WI38 (cell line): ENCODE results near the gene PPARD.

Experiments
- H3K4me3 ChIP-seq: 2 replicates; pipeline ENCODE4 v1.5.1; 2011; ENCODE audit warnings: low read depth, mild to moderate bottlenecking, control low read depth, low read length
- TF ChIP-seq, protein P1 (sequence below): IDR thresholded peaks from 2 replicates; pipeline ENCODE4 v1.5.1; 2012; ENCODE audit warnings: low read depth, mild to moderate bottlenecking, control low read depth, low read length

Gene PPARD

DNA sequence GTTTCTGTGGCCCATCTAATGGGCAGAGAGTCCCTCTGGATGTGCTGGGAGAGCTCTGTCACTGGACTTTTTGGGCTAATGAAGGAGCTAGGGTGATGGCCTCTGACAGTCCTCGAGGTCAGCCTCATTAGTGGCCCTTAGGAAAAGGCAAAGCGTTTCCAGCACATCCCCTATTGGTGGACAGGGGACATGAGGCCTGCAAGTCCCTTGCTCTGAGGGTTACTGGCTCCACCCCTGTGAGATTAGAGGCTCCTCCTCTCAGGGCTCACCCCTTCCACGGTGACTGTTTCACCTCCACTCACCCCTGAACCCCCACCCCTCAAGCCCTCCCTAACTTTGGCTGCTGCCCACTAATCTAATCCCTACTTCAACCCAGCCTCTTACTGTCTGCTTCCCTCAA lies 97.0 kb downstream of the PPARD start:
- no peak overlapping the region for H3K4me3 ChIP-seq
- TF ChIP-seq, protein P1, sequence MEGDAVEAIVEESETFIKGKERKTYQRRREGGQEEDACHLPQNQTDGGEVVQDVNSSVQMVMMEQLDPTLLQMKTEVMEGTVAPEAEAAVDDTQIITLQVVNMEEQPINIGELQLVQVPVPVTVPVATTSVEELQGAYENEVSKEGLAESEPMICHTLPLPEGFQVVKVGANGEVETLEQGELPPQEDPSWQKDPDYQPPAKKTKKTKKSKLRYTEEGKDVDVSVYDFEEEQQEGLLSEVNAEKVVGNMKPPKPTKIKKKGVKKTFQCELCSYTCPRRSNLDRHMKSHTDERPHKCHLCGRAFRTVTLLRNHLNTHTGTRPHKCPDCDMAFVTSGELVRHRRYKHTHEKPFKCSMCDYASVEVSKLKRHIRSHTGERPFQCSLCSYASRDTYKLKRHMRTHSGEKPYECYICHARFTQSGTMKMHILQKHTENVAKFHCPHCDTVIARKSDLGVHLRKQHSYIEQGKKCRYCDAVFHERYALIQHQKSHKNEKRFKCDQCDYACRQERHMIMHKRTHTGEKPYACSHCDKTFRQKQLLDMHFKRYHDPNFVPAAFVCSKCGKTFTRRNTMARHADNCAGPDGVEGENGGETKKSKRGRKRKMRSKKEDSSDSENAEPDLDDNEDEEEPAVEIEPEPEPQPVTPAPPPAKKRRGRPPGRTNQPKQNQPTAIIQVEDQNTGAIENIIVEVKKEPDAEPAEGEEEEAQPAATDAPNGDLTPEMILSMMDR: no peak

DNA sequence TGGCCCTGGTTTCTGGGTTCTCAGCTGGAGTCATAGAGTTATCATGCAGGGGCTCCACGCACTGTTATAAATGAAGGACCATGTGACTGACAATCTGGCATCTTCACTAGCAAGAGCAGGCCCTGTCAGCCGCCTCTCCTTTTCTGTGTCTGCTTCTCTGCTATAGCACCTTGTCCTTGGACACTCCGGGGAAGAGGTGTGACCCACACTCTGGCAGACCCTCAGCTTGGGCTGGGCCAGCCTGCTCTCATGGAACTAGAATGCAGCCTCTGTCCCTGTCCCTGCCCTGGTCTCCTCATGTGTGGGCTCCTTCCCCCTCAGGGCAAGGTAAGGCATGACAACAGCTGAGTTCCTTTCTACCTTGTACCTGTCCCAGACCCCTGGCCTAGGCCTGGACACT lies 98.8 kb downstream of the PPARD start:
- TF ChIP-seq, protein P1: no peak
- no peak overlapping the region for H3K4me3 ChIP-seq

DNA sequence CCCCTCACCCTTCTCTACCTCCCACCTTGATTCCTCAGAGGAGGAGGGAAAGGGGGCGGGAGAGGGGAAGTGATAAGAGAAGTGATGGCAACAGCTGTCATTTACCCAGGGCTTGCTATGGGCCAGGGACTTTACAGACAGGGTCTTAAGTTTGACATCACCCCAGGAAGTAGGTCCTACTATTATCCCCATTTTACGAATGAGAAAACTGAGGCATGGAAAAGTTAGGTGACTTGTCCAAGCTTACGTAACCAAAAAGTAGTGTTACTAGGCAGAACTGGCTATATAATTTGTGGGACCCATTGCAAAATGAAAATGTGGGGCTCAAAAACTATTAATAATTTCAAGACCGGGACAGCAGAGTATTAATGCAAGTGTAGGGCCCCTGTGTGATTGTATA lies 99.3 kb downstream of the PPARD start:
- TF ChIP-seq, protein P1: no peak
- no peak overlapping the region for H3K4me3 ChIP-seq

DNA sequence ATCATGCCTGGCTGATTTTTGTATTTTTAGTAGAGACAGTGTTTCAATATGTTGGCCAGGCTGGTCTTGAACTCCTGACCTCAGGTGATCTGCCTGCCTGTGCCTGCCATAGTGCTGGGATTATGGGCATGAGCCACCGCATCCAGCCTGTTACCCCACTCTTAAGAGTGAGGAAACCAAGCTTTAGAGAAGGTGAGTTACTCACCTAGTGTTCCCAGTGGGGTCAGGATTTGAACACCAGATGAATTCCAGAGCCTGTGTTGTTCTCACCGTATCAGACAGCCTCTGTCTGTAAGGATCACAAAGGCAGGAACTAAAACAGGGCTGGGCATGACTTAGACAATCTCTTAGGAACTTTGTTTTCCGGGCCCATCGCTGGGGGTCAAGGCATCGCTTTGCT lies 100.3 kb downstream of the PPARD start:
- TF ChIP-seq, protein P1: no peak

DNA sequence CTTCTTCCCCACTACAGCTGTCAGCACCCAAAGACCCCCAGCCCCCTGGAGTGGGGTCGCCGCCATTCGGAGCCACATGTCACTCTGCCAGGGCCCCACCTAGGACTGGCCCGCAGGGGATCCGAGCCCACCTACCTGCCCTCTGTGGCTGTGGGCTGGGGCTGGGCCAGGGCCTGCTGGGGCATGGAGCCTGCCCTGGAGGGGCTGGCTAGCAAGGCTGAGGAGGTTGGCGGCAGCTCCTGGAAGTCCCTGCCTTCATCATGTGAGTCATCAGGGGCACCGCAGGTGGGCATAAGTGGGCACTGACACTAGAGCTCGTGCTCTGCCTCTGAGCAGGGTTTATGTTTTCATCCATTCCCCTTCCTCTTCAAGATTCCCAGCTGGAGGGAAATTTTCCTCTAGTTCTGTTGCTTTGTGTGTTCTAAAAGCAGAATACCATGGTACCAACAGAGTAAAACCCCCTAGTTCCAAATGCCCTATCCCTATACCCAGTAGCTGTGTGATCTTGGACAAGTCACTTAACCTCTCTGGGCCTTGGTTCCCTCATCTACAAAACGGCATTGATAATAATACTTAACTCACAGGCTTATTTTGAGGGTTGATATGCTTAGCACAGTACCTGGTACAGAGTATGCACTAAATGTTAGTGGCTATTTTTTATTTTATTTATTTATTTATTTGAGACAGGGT lies 101.1 kb downstream of the PPARD start:
- H3K4me3 ChIP-seq: no peak overlapping the region
- TF ChIP-seq, protein P1: no peak

More for the DNA sequence above, 100.3 kb downstream of the PPARD start:
- no peak overlapping the region for H3K4me3 ChIP-seq

DNA sequence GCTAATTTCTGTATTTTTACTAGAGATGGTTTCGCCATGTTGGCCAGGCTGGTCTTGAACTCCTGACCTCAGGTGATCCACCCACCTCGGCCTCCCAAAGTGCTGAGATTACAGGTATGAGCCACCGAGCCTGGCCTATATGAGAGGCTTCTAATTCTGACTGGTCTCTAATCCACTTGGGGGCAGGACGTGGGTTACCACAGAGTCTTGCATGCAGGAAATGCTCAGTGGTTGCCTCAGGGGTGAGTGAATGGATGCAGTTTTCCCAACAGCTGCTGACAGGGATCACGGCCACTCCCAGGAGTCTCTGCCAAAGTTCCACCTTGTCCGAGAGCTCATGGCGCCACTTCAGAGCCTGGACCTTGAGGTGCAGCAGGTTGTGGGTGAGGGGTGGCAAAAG lies 103.3 kb downstream of the PPARD start:
- TF ChIP-seq, protein P1: no peak
- H3K4me3 ChIP-seq: no peak overlapping the region

DNA sequence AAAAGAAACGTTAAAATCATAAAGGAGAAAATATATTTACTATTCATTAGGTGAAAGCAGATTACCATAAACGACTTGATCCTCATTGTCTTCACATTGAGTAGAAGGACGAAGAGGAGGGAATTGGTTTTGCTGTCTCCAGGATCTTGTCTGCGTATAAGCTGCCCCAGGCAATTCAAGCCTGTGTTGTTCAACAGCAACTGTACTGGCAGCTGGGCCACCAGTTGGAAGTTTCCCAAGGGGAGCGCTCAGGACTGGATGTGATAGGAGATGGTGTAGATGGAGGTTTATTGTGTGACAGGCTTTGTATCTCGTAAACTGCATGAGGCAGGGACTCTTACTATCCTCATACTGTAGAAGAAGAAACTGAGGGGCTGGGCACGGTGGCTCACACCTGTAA lies 105.8 kb downstream of the PPARD start:
- TF ChIP-seq, protein P1: no peak
- no peak overlapping the region for H3K4me3 ChIP-seq
